Measurements from ENCODE around the gene CRABP1. TPM values are rescaled to one million over a fixed set of nuclear protein-coding genes. Genes with fewer than 3 reads are reported as not detected.

Gene CRABP1
- total RNA-seq, 1 donor, result not detected

GRCh38 chr15:78342021-78342420 is 1.9 kb downstream of the CRABP1 start:
- no peaks in the 10 kb centered on the region for H3K36me3 ChIP-seq (ENCODE audit: insufficient read depth, low read length)
- H3K27ac ChIP-seq (ENCODE audit: low read depth, low read length), result no peak overlapping the region
- H3K4me3 ChIP-seq (ENCODE audit: insufficient read depth, low read length), result no peak overlapping the region
- no peak for TF ChIP-seq CTCF (IDR thresholded peaks at IDR 0.05; ENCODE audit: extremely low read depth, low read depth, low read length)
- no peaks in the 10 kb centered on the region for H3K9me3 ChIP-seq (ENCODE audit: low read depth, low read length)
- H4K20me1 ChIP-seq (ENCODE audit: insufficient read depth, low read length), result no peaks in the 10 kb centered on the region
- peaks cover 80% of the 10 kb centered on the region for H3K27me3 ChIP-seq (ENCODE audit: insufficient read depth, low read length)
- H3K4me1 ChIP-seq (ENCODE audit: insufficient read depth, low read length), result no peaks in the 10 kb centered on the region
- no peak overlapping the region for H2AFZ ChIP-seq (ENCODE audit: low read length)
- H3K79me2 ChIP-seq (ENCODE audit: insufficient read depth, low read length), result no peaks in the 10 kb centered on the region
- H3K4me2 ChIP-seq (ENCODE audit: insufficient read depth, low read length), result no peak overlapping the region
- DNase-seq (ENCODE audit: insufficient read length, low spot score, missing footprints), result no peak

GRCh38 chr15:78343276-78344060 is 3.3 kb downstream of the CRABP1 start:
- no peak overlapping the region for H3K4me3 ChIP-seq (ENCODE audit: insufficient read depth, low read length)
- no peaks in the 10 kb centered on the region for H3K36me3 ChIP-seq (ENCODE audit: insufficient read depth, low read length)
- no peaks in the 10 kb centered on the region for H3K79me2 ChIP-seq (ENCODE audit: insufficient read depth, low read length)
- no peak for TF ChIP-seq CTCF (IDR thresholded peaks at IDR 0.05; ENCODE audit: extremely low read depth, low read depth, low read length)
- H3K9me3 ChIP-seq (ENCODE audit: low read depth, low read length), result no peaks in the 10 kb centered on the region
- H4K20me1 ChIP-seq (ENCODE audit: insufficient read depth, low read length), result no peaks in the 10 kb centered on the region
- no peak overlapping the region for H2AFZ ChIP-seq (ENCODE audit: low read length)
- H3K4me2 ChIP-seq (ENCODE audit: insufficient read depth, low read length), result no peak overlapping the region
- H3K27ac ChIP-seq (ENCODE audit: low read depth, low read length), result no peak overlapping the region
- DNase-seq (ENCODE audit: insufficient read length, low spot score, missing footprints), result no peak
- H3K27me3 ChIP-seq (ENCODE audit: insufficient read depth, low read length), result peaks cover 81% of the 10 kb centered on the region
- no peaks in the 10 kb centered on the region for H3K4me1 ChIP-seq (ENCODE audit: insufficient read depth, low read length)

GRCh38 chr15:78345396-78346125 is 5.4 kb downstream of the CRABP1 start:
- Histone ChIP-seq H2AFZ (ENCODE audit: low read length) (no peak overlapping the region), H3K9me3 (ENCODE audit: low read depth, low read length) (no peaks in the 10 kb centered on the region), H3K4me2 (ENCODE audit: insufficient read depth, low read length) (no peak overlapping the region), H3K4me3 (ENCODE audit: insufficient read depth, low read length) (no peak overlapping the region), H3K4me1 (ENCODE audit: insufficient read depth, low read length) (no peaks in the 10 kb centered on the region), H4K20me1 (ENCODE audit: insufficient read depth, low read length) (no peaks in the 10 kb centered on the region), H3K27ac (ENCODE audit: low read depth, low read length) (no peak overlapping the region), H3K79me2 (ENCODE audit: insufficient read depth, low read length) (no peaks in the 10 kb centered on the region), H3K27me3 (ENCODE audit: insufficient read depth, low read length) (peaks cover 67% of the 10 kb centered on the region), H3K36me3 (ENCODE audit: insufficient read depth, low read length) (no peaks in the 10 kb centered on the region)
- DNase-seq (ENCODE audit: insufficient read length, low spot score, missing footprints), result no peak
- no peak for TF ChIP-seq CTCF (IDR thresholded peaks at IDR 0.05; ENCODE audit: extremely low read depth, low read depth, low read length)
